HG02763 (cell line): ENCODE measurements around the gene CCSER1.
"Not testable (repeated sequence)": the region's sequence is repeated elsewhere in the genome, so short reads cannot be mapped to it uniquely, and the experiment has no call there.

Experiments used
- ATAC-seq: cut with Tn5 transposase; IDR thresholded peaks from one replicate; pipeline ENCODE4 v1.9.1; 2021; ENCODE audit warnings: mild to moderate bottlenecking, moderate library complexity; ENCODE audit not compliant: unreplicated experiment

The CCSER1 gene

GRCh38 chr4:90425893-90426292 is 298.7 kb downstream of the CCSER1 start:
- no peak for ATAC-seq

DNA sequence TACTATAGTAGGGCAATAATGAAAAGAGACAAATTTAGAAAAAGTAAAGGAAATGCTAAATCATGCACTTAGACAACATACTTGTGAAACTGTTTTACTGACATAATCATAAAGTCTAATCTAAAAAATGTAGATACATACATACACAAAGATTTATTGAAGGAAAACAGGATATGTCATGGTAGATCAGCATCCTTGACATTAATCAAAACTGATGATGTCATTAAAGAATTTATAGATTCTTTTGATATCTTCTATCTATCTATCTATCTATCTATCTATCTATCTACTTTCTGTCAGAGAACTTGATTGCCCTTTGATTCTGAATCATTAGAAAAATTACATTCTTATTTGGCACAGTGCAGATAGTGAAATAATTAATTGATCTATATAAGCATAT is 311.3 kb downstream of the CCSER1 start:
- no peak for ATAC-seq

GRCh38 chr4:90441770-90442169 is 314.6 kb downstream of the CCSER1 start:
- ATAC-seq = no peak

- no peak for ATAC-seq
These were observed 315.4 kb downstream of the CCSER1 start for GRCh38 chr4:90442619-90443018.

DNA sequence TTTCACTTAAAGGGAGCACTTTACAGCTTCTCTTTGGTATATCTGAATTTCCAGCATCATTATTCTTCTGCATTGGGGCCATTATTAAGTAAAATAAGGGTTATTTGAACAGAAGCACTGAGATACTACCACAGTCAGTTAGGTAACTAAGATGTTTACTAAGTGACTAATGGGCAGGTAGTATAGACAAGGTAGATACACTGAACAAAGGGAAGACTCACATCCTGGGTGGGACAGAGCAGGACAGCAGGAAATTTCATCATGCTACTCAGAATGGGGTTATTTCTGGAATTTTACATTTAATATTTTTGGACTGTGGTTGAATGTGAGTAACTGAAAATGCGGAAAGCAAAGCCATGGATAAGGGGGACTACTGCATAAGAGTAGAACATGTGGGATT is 316.0 kb downstream of the CCSER1 start:
- ATAC-seq = no peak

- no peak for ATAC-seq
These were observed 317.7 kb downstream of the CCSER1 start for GRCh38 chr4:90444904-90445303.

GRCh38 chr4:90445380-90445779 is 318.2 kb downstream of the CCSER1 start:
- no peak for ATAC-seq

DNA sequence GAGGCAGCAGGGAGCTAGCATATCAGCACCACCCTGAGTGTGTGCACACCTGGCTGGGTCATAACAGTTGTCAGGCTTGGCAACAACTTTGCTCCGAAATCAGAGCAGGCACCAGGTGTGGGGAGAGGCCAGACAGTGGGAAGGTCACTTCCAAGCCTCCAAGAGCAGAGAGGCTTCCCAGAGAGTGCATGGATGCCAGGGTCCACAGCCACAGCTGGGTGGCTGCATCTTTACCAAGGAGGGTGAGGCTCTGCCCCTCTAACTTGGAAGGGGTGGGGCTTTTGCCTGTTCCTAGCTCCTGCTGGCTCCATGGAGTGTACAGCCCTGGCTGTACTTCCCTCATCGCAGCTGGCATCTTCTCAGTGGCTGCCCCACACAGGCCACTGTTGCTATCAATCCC is 322.4 kb downstream of the CCSER1 start:
- no peak for ATAC-seq

DNA sequence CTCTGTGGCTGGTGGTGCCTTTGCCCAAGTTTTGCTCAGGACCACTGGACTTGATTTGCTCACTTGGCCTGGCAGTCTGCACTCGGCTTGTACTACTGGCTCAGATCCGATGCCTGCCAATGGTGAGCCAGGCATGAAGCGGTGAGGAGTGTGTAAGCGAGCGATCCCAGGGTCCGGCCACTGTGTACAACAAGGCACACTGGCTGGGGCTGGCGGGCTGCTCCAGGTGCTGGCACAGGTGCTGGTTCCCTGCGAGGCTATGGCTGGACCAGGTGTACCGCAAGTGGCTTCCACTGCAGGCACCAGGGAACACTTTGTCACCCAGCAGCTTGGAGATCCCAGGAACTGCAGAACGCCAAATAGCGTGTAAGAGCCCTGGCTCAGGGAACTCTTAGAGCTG is 329.7 kb downstream of the CCSER1 start:
- no peak for ATAC-seq

DNA sequence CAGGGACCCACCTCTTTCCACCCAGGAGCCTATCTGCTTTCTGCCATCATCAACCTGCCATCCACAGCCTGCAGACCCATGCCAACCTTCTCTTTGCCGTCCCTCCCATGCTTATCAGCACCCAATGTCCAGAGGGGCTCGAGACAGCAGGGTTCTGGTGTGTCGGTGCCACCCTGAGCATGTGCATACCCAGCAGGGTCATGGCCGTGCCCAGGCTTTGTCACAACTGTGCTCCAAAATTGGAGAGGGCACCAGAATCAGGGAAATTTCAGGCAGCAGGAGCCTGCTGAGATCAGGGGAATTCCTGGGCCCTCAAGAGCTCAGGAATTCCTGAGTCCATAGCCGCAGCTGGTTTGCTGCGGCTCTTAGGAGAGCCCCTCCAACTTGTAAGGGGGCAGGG is 330.6 kb downstream of the CCSER1 start:
- ATAC-seq = no peak

- ATAC-seq = no peak
These were observed 331.4 kb downstream of the CCSER1 start for GRCh38 chr4:90458576-90458975.

DNA sequence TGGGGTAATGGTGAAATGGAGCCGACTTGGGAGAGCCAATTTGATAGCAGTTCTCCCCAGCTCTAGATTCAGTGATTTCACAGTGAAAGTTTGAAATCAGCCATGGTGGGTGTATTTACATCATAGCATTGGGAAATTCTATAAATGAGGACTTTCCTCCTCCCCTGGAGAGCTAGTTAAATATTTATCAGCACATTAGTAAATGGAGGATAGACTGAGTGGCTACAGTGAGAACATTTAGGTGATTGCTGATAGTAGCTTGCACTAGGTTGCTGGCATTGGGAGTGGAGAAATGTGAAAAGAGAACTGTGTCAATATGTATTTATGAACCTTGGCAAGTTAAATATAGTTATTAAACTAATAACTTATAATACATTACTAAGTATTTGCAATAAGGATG is 347.3 kb downstream of the CCSER1 start:
- ATAC-seq = no peak

DNA sequence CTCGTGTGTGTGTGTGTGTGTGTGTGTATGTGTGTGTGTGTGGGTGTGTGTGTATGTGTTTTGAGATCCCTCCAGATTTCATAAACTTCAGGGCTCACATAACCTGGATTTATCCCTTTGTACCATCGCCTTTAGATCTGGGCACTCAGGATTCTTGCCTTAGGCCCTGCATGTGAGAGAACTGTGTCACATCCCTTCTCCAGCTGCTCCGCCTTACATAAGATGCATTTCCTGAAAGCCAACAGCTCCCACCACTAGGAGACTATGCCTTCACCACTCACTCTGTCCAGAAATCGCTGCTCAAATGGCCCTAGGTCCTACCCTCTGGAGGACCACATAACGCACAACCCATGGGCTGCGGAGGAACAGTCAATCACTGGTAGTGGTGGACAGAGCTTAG is 348.8 kb downstream of the CCSER1 start:
- ATAC-seq = no peak

- ATAC-seq = no peak
These were observed 349.4 kb downstream of the CCSER1 start for GRCh38 chr4:90476586-90476985.

GRCh38 chr4:90484894-90485293 is 357.7 kb downstream of the CCSER1 start:
- ATAC-seq = not testable (repeated sequence)

DNA sequence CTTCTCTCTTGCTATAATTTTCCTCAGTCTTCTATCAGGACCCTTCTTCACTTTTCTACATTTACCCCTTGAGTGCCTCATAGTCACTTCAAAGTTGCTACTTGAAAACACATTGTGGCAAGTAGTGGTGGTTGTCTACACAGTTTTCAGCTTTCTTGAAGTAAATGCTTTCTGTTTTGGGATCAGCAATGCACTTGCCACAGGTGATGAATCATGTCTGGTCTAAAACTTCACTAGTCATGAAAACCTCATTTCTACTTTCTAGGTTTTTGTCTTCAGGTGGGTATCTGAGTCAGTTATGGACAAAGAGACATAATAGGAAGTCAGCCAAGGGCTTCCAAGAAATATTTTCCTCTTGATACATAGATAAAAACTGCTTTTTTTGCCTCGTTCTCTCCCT is 359.2 kb downstream of the CCSER1 start:
- no peak for ATAC-seq

DNA sequence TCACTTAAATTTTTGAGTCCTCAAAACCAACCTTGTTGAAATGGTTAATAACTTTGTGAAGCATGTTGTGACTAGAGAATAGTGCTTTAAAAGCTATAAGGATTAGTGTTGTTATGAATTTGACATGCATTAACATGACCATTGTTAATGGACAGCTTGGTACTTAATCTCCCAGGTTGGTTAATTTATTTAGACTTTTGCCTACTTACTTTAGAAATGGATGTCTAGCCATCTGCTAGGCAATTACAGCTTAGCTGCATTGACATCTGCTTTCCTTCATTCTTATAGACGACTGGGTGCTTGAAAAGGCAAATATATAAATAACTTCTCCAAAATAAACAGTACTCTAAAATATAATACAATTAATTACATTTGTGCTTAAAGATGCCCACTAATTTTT is 368.0 kb downstream of the CCSER1 start:
- ATAC-seq = no peak

DNA sequence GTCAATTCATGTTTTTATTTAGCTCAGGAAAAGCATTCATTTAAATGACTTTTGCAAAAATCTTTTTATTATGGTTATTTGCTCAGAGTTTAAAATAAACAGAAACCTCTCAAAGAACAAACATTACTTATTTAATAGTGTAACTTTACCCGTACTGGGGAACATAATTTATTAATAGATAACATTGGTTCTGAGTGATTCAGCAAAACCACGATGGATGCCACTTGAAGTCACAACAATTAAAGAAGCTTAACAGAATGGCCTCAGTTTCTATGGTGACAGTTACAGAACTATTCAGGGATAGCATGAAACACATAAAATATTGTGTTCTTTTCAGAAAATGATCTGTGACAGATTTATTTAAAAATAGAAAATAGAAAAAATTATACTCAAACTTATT is 368.7 kb downstream of the CCSER1 start:
- no peak for ATAC-seq

GRCh38 chr4:90498175-90498574 is 371.0 kb downstream of the CCSER1 start:
- no peak for ATAC-seq

GRCh38 chr4:90503677-90504076 is 376.5 kb downstream of the CCSER1 start:
- ATAC-seq = no peak

DNA sequence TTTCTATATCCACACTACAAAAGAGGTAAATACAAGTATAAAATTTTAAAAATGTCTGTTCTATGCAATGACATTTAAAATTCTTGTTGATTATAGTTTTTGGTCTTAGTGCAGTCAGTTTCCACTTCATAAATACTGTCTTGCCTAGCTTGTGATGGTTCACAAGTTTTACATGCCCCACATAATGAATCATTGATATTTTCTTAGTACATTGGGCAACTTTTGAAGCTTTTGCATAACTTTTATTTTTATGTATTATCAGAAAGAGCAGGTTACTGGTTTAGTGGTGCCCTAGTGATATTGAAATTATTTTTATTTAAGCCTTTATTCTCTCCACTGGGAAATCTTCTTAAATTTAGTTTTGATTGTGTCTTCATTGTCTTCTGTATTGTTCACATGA is 388.0 kb downstream of the CCSER1 start:
- ATAC-seq = no peak

GRCh38 chr4:90528551-90528950 is 401.4 kb downstream of the CCSER1 start:
- no peak for ATAC-seq

DNA sequence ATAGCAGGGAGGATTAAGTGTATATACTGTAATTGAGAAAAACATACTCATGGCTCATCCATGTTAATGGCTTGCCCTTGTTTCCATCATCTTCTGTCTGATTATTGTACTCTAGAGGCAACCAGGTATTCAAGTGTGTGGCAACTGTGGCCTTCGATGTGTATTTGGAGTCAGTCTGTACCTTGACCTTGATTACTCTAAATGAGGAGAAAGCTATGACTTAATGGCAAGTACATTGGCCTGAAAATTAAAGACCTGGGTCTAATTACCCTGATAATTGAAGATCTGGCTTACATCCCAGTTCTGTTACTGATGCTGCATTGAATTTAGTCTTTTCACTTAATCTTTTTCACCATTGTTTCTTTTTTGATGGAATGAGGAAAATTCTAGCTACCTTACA is 409.2 kb downstream of the CCSER1 start:
- no peak for ATAC-seq

DNA sequence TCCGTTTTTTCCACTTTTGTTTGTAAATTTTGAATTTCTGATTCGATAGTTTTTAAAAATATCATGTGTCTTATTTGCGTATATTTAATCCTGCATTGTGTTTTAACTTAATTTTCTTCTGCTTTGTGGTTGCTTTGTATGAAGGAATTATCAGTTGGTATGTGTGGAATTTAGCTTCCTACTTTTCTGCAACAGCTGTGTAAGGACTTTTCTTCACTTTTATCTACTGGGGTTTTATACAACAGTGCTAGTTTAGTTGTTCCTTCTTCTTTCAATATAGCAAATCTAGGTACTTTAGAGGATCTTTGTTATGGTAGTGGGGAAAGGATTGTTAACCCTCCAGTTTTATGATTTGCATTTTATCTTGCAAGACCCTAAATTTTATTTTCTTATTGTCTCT is 410.3 kb downstream of the CCSER1 start:
- no peak for ATAC-seq
